Measurements from ENCODE around the gene TTC21A.
A peak's percentile ranks its signal among the peaks of the same experiment; 100 is the strongest.

TTC21A gene

DNA sequence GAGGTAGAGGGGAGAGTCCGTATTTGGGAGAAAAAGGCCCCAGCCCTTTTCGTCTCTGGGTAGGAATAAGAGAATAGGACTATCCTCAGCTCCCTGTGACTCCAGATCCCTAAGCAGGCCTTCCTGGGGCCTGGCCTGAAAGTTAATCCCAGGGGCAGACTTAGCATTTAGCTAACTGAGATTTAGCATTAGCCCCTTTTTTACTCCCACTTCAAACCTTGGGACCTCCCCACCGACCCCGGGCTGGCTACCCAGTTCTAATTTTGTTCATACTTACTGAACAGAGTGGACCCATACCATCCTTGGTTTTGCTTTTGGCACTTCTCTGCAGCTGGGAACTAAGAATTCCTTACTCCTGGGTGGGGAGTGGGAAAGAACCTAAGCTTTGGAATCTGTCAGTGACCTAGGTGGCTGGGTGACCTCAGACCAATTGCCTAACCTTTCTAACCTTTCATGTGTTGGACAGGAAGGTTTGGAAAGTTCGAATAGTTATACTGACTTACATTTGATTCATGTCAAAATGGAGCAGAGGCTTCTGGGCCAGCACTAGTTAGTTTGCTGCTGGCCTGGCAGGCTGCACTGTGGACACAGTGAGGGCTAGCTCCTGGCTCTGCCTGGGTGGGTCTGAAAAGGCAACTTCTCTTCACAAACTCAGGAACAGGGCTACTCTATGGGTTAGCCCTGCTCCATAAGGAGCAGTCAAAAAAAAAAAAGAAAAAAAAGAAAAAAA, 11.6 kb downstream of the TTC21A start:
- DNase-seq (ENCODE audit: low spot score): no peak
- no peak for FAIRE-seq

DNA sequence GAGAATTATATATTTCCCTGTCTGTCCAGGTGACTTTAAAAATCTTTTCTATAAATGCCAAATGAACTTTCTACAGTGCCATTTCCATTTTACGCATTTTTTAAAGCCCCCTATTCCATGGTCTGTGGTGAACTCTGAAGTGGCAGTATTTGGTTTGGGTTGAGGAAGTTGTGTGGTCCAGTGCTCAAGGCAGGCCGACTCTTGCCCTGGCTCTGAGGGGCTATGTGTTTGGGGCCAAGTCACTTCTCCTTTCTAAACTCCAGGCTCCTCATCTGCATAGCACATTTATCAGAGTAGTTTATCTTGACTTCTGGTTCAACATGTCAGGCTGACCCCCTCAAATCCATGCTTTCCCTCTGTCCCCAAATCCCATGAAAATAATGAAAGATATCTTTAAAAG, 14.1 kb downstream of the TTC21A start:
- DNase-seq (ENCODE audit: low spot score): no peak
- FAIRE-seq: no peak

DNA sequence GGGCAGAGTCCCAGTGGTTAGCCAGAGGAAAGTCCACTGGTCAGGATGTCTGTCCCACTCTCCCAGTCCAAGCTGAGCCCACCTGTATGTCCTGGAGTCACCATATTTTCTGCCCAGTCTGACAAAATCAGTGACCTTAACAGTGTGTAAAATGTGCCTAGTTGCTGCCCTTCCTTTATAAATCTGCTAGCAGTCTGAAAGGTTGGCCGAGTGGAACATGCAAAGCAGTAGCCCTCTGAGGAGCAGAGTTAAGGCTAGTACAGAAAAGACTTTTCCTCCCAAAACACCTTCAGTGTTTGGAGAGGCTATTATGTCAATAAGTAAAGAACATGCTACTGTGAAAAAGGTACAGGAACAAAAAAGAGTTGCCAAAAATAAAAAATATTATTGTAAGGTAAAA, 15.3 kb downstream of the TTC21A start:
- DNase-seq (ENCODE audit: low spot score) (no peak), FAIRE-seq (no peak)

DNA sequence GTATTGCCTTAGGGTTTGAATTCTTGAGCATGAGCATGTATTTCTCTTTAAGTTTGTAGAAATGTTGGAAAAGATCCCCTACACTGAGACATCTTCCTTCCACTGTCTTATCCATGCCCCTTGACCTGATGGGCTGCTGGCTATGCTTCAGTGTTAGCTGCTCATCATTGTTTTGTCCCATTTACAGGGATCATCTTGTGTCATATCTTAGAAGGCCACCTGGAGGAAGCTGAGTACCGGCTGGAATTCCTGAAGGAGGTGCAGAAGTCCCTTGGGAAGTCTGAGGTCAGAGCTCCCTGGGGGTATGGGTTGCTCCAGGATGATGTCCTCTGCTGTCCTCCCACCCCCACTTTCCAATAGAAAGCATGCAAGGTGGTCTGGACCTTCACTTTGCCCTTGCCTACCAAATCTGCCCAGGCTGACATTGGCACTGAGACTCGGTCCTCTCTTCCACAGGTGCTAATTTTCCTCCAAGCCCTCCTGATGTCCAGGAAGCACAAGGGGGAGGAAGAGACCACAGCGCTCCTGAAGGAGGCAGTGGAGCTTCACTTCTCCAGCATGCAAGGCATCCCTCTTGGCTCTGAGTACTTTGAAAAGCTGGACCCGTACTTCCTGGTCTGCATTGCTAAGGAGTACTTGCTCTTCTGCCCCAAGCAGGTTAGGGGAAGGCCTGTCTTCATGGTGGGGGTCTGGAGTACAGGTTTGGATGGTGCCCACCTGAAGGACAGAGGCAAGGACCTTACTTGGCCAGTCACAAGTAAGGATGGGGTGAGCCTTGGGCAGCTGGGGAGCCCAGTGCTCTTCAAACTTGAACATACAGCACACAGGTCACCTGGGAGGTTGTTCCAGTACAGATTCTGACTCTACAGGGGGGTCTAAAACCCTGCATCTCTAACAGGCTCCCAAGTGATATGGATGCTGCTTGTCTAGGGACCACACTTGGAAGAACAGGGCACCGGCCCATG, 17.7 kb downstream of the TTC21A start:
- FAIRE-seq (no peak), DNase-seq (ENCODE audit: low spot score) (no peak)

DNA sequence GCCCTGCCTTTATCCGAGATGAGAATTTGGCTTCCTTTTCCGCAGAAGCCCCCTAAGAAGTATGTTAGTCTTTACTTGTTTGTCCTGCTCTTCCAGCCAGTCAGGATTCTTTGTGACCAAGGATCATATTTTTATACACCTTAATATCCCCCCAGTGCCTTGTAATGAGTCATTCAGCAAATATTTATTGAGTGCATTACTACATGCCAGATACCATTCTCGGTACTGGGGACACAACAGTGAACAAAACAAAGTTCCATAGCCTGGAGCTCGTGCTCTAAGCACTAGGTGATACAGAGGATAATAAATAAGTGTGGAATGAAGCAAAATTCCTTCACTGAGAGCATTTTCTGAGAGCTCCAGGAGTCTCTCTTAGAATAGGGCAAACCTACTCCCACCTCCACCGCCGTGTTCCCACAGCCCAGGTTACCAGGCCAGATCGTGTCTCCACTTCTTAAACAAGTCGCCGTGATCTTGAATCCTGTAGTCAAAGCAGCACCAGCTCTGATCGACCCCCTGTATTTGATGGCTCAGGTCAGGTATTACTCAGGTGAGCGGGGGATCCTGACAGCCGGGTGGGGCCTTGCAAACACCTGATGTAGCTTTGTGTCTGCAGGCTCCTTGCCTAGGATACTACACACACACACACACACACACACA, 18.5 kb downstream of the TTC21A start:
- DNase-seq (ENCODE audit: low spot score): peak; percentile 25
- no peak for FAIRE-seq

DNA sequence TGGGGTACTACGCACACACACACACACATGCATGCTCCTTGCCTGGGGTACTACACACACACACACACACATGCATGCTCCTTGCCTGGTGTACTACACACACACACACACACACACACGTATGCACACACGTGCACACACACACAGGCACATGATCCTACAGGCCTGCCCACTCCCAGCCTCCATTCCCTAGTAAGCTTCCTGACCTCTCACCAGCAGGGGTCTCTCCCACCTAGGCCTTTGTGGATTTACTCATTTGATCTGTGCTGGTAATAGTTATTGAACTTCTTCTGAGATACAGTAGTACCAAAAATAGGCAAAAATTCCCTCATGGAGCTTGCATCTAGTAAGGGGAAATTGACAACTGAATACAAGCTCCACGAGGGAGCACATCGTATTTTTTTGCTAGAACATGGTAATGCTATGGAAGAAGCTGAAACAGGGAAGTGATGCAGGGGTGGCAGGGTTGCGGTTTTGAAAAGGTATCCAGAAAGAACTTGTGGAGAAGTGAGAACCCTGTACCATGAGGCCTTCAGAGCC, 19.1 kb downstream of the TTC21A start:
- FAIRE-seq (no peak), DNase-seq (ENCODE audit: low spot score) (peak; percentile 29)

DNA sequence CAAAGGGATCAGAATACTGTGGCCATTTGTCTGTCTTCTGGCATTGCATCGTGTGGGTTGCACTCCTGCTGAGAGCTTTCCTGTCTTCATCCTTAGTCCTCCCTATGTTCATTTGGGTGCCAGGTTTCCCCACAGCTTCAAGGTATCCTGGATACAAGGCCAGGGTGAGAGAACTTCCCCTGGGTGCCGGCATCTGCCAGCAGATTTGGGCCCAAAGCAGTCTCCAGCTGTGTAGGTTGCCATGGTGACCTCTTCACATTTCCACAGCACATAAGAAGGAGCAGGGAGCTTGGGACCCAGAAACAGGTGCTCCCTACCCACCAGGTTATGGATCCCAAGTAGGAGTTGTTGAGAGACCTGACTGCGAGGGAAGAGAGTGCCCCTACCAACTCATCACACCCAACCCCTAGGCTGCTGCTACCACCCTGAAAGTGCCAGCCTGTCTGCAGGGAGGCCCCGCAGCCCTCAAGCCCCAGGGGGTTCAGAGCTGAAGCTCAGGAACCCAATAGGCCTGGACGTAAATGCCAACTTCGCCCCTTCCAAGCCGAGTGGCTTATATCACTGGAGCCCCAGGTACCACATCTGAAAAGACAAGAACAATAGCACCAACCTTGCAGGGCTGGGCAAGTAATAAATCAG, 19.9 kb downstream of the TTC21A start:
- DNase-seq (ENCODE audit: low spot score) (no peak), FAIRE-seq (no peak)

DNA sequence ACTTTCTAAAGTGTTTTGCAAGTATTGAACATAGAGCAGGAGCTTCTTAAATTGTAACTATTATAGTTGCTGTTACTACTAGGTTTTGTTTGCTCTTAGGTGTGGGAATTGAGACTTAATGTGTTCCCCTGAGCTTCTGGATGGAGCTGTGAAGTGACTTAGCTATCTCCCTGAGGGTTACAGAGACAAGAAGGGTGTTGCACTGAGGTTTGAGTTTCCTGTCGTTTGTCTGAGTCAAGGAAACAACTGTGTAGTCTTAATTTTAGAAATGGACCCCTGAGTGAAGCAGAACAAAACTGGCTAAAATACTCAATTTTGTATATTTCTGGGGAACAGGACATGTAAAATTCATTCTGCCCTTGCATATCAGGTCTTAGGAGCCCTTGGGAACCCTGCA, 20.4 kb downstream of the TTC21A start:
- DNase-seq (ENCODE audit: low spot score): no peak
- no peak for FAIRE-seq

DNA sequence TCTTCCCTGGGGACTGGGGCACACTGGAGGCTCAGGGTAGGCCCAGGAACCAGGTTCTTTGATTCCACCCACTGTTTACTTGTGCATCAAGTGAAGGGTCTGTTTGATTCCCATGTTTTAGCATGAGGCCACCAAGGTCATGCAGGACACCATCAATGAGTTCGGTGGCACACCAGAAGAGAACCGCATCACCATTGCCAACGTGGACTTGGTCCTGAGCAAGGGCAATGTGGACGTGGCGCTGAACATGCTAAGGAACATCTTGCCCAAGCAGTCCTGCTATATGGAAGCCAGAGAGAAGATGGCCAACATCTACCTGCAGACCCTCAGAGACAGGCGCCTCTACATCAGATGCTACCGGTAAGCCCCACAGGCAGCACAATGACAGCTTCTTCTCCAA, 21.5 kb downstream of the TTC21A start:
- DNase-seq (ENCODE audit: low spot score): no peak
- FAIRE-seq: no peak

DNA sequence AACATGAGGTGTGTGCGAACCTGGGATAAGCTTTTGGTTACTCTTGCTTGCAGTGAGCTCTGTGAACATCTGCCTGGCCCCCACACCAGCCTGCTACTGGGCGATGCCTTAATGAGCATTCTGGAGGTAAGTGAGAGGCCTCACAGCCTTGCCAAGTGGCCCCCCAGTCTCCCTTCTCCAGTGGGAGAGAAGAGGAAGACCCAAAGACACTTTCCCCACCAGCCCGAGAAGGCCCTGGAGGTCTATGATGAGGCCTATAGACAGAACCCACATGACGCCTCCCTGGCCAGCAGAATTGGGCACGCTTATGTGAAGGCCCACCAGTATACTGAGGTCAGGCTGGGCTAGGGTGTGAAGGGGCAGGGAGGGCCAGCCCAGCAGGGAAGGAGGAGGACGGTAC, 22.5 kb downstream of the TTC21A start:
- FAIRE-seq (no peak), DNase-seq (ENCODE audit: low spot score) (no peak)

DNA sequence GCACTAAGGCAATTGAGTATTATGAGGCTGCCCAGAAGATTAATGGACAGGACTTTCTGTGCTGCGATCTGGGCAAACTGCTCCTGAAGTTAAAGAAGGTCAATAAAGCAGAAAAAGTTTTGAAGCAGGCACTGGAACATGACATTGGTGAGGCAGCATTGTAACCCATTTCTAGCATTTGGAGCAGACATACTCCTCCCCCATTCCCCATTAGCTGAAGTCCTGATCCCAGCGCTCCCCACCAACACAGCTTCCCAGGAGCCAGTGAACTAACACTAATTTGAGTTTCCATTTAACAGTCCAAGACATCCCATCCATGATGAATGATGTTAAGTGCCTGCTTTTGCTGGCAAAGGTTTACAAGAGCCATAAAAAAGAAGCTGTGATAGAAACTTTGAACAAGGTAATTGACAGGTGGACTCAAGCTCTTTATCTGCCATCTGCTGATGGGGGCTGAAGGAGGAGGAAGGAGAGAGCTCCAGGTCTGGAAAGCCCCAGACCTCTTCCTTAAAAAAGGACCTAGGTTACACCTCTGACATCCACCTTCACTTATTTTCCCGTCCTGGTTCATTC, 23.3 kb downstream of the TTC21A start:
- no peak for FAIRE-seq
- no peak for DNase-seq (ENCODE audit: low spot score)

DNA sequence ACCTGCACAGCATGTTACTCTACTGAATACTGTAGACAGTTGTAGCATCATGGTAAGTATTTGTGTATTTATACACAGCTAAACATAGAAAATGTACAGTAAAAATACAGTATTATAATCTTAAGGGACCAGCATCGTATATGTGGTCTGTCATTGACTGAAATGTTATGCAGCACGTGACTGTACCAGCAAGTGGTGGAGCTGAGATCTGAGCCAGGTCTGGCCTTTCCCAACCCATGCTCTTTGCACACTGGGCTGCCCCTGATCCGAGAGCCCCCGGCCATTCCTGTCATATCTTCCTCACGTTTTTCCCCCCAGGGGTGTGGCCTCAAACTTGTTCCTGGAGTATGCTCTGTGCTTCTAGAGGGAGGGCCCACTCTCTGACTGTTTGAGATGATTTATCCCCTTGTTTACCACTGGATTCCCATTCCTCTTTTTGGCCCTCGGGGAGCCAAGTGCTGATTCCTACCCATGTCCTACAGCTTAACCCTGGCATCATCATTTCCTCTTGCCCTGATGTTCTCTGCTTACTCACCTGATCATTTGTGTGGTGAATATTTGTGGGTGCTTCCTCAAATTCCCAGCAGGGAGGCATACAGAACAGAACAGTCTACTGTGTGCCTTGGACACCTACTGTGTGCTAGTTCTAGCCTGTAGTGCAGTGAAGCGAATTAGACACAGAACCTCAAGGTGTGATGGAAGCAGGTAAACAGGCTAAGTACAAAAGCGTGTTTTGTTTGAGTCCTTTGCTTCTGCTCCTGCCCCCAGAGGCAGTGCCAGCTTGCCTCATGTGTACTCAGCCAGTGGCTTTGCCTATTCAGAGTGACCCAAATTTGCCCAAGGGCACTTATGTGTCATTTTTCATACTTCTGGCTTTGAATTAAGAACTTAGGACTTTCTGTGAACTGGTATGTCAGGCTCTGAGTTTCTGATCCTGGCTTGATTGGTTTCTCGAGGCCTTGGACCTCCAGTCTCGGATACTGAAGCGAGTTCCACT, 24.9 kb downstream of the TTC21A start:
- no peak for DNase-seq (ENCODE audit: low spot score)
- no peak for FAIRE-seq

DNA sequence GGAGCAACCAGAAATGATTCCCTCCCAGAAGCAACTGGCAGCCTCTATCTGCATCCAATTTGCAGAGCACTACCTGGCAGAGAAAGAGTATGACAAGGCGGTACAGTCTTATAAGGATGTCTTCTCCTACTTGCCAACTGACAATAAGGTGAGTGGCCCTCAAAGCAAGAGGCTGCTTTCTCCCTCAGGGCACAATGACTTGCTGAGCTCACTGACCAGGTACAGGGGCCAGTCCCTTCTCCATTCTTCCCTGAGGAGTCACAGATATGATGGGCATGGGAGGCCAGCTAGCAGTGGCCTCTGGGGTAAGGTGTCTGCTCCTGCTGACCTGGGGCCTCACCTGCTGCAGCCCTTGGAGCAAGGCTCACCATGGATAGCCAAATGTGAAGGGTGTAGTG, 25.6 kb downstream of the TTC21A start:
- DNase-seq (ENCODE audit: low spot score): no peak
- no peak for FAIRE-seq

DNA sequence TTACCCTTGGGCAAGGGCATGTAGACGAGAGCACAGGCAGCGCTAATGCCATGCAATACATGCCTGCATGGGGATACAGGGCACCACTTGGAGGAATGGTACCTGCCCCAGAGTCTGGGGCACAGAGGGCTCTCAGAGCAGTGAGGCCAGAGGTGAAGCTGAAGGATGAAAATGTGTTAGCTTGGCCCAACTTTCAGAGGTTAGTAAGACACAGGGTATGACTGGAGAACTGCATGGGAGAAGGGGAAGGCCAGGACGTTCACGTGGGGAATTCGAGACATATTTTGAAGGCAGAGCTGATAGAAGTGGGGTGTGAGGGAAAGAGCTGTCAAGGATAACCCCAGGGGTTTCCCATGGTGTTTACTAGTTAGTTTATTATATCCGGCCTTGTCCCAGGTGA, 26.3 kb downstream of the TTC21A start:
- DNase-seq (ENCODE audit: low spot score) (no peak), FAIRE-seq (no peak)

DNA sequence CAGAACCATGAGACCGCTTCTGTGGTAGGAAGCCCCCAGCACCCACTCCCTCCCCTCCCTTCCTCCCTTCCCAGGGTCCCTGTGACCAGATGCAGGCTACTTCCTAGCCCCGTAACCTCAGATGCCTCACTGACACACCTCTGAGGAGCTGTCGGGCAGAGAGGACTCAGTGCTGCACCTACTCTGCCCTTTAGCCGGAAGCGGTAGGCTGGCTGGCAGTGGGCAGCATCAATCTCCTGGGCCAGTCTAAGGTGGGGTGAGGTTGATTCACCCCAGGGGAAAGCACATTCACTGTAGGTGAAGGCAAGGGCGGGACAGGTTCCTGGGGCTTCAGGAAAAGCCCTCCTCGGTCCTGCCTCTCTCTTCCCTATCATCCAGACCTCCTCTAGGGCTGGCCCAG, 26.8 kb downstream of the TTC21A start:
- FAIRE-seq: no peak

DNA sequence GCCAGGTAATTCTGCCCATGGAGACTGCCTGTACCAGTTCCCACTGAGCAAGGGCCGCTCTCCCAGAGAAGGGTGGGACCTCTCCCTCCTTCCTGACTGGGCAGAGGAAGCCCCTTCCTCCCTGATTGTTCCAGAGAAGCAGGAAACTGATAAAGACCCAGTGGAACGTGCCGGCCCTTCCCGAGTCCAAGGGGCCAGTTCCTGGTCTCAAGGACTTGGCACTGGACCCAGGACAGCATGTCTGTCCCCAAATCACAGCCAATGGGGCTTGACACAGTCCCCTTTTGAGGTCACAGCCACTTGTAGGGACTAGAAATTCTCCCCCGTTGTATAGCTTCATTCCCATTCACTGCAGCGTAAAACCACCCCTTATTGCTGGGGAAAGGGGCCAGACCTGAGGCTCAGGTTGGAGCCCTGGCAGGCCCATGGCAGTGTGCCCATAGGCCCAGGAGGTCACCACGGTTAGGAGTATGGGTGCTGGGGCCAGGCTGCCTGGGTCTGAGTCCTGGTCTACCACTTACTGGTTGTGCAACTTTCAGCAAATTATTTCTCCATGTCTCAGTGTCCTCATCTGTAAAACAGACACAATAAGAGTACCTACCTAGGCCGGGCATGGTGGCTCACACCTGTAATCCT, 27.8 kb downstream of the TTC21A start:
- no peak for FAIRE-seq
- no peak for DNase-seq (ENCODE audit: low spot score)

More for the DNA sequence above, 26.8 kb downstream of the TTC21A start:
- DNase-seq (ENCODE audit: low spot score): no peak

DNA sequence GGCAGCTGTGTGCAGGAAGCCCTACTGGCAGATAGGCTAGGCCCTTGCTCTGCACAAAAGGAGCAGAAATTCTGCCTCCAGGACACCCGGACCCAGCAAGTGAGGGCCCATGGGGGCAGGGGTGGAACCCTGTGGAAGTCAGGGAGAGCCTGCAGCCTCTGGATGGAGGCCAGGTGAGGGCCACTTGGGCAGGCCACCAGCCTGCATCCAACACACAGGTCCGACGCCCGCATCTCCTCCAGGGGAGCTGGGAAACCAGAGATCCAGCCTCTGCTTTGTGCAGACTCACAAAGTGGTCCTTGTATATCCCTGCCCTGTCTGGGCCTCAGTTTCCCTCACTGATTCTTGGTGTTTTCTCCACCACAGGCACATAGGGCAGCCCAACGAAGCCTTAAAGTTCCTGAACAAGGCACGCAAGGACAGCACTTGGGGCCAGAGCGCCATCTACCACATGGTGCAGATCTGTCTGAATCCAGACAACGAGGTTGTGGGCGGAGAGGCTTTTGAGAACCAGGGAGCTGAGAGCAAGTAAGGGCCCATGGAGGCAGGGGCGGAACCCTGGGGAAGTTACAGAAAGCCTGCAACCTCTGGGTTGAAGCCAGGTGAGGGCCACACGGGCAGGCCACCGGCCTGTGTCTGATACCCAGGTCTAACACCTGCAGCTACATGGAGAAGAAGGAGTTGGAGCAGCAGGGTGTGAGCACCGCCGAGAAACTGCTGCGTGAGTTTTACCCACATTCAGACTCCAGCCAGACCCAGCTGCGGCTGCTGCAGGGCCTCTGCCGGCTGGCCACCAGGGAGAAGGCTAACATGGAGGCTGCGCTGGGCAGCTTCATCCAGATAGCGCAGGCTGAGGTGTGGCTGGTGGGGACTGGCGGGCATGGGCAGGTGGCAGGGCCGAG, 29.3 kb downstream of the TTC21A start:
- FAIRE-seq: no peak

DNA sequence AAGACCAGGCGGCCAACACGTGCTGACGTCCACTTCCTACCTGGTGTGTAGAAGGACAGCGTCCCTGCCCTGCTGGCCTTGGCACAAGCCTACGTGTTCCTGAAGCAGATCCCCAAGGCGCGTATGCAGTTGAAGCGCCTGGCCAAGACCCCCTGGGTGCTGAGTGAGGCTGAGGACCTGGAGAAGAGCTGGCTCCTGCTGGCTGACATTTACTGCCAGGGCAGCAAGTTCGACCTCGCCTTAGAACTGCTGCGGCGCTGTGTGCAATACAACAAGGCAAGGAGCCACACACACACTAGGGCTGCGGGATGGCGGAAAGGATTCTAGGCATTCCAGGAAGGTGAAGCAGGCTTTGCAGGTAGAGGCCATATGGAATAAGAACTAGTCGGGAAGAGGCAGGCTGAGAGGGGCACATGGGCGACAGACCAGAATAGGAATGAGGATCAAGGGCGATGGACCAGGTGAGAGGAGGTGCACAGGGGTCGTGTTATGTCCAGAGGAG, 30.0 kb downstream of the TTC21A start:
- DNase-seq (ENCODE audit: low spot score): no peak
- FAIRE-seq: no peak

More for the DNA sequence above, 29.3 kb downstream of the TTC21A start:
- no peak for DNase-seq (ENCODE audit: low spot score)
